Body of pancreas (tissue), 4 donors: ENCODE data around the gene SLC6A9. TPM values are rescaled to one million over a fixed set of nuclear protein-coding genes. Genes with fewer than 3 reads are reported as not detected.
A peak's percentile ranks its signal among the peaks of the same experiment; 100 is the strongest.

ENCODE experiments used
- ATAC-seq: fragments of 150-250 bp; one replicate; pipeline ENCODE4 v1.9.1; 2016
- DNase-seq, 4 donors: peaks; one replicate each; pipeline ENCODE4 v3.0.0-alpha.2; 2019
- H3K27ac ChIP-seq, 4 donors: fragments of 200-600 bp; sonication (generic); 1 replicate in 3 of 4; 2 replicates in 1 of 4; pipeline versions ENCODE4 v1.5.1 to v1.6.1; 2016 to 2019; ENCODE audit warnings: mild to moderate bottlenecking in 1 of 4, mixed read lengths in 1 of 4, moderate library complexity in 1 of 4
- H3K27me3 ChIP-seq, 2 donors: fragments of 200-600 bp; sonication (generic); one replicate each; pipeline ENCODE4 v1.6.0; 2016; ENCODE audit warnings: mild to moderate bottlenecking in 1 of 2
- H3K36me3 ChIP-seq, 2 donors: fragments of 200-600 bp; sonication (generic); replicated peaks in 1 of 2; 2 replicates each; pipeline ENCODE4 v1.5.1; 2016; ENCODE audit warnings: low read depth in 2 of 2; ENCODE audit not compliant: insufficient read depth in 1 of 2
- H3K4me1 ChIP-seq: fragments of 200-600 bp; sonication (generic); one replicate; pipeline ENCODE4 v1.6.0; 2016
- H3K4me3 ChIP-seq, 2 donors: fragments of 200-600 bp; sonication (generic); 1 replicate in 1 of 2; 2 replicates in 1 of 2; pipeline ENCODE4 v1.5.1; 2016 to 2019
- H3K9me3 ChIP-seq, 3 donors: fragments of 200-600 bp; sonication (generic); 1 replicate in 2 of 3; 2 replicates in 1 of 3; pipeline ENCODE4 v1.5.1; 2016
- POLR2A ChIP-seq, 3 donors: fragments of 450-650 bp; IDR thresholded peaks; one replicate each; pipeline ENCODE4 v1.6.1; 2016; ENCODE audit warnings: antibody characterized with exemption in 3 of 3, mild to moderate bottlenecking in 2 of 3
- WGBS, 2 donors: methylation state at CpG; one replicate each; pipeline ENCODE4 v1.1.5; 2017; 5-methylcytosine and 5-hydroxymethylcytosine counted together
- intact Hi-C: fragments of 100-400 bp; cut with DNase I; formaldehyde crosslinking; loops from one replicate; pipeline ENCODE4 v1.15.1; 2023
- total RNA-seq, 2 donors: library from RNA; depleted of rRNA; stranded (reverse); fragments of >200 nt; gene quantifications; one replicate each; pipeline ENCODE4 v1.1.0, GENCODE V29; 2016
- TF ChIP-seq, protein P1 (sequence below), 7 experiments: fragments of 450-650 bp in 4 of 7; fragments of 200-600 bp in 3 of 7; sonication (generic) in 3 of 7; IDR thresholded peaks; one replicate each; pipeline ENCODE4 v1.5.1; 2016 to 2019; ENCODE audit warnings: antibody characterized with exemption in 7 of 7

The SLC6A9 gene
- total RNA-seq, 2 donors from 2014 or later = 2.3 to 4.6 TPM

DNA sequence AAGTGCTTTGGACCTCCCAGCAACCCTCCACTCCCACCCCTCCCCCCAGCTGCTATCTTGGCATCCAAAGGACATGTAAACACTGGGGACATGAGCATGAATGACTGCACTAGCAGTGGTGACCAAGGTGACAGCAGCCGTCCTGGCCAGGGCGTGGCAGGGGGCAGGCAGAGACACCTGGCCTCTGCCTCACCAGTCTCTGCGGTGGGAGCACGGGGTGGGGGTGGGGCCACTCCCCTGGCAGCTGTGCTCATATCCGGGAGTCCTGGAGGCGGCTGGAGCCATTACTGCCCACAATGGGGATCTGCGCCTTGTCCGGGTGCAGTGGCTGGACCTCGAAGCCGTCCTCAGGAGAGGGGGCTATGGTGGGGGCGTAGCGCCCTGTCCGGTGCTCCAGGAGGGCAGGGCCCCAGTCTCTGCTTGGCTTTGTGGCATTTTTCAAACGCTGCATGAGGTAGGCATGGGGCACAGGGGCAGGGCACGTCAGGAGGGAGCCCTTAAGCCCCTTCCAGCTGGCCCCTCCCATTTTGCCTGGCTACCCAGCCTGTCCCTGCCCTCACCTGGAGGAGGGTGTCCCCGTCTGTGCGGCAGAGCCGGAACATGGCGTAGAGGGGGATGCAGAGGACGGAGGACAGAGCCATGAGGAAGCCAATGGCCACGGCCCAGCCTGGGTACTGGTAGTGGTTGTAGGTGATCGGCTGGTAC, 33.8 kb downstream of the SLC6A9 start:
- ATAC-seq (peak; percentile 12), DNase-seq (peak in 3 of 4 donors; percentile 31 to 45 (median 35))
- Histone ChIP-seq H3K9me3 (no peaks in the 10 kb centered on the region), H3K27me3 (no peaks in the 10 kb centered on the region), H3K36me3 (no peaks in the 10 kb centered on the region), H3K4me1 (peaks cover 3% of the 10 kb centered on the region), H3K4me3 (no peak overlapping the region), H3K27ac (peak overlapping the region in 2 of 4 donors; percentile 13 to 16)
- 80 to 82% methylated on average over 11 to 13 of the region's 22 CpGs for WGBS, 2 donors
- intact Hi-C loops = no loop called here
- TF ChIP-seq, protein P1, sequence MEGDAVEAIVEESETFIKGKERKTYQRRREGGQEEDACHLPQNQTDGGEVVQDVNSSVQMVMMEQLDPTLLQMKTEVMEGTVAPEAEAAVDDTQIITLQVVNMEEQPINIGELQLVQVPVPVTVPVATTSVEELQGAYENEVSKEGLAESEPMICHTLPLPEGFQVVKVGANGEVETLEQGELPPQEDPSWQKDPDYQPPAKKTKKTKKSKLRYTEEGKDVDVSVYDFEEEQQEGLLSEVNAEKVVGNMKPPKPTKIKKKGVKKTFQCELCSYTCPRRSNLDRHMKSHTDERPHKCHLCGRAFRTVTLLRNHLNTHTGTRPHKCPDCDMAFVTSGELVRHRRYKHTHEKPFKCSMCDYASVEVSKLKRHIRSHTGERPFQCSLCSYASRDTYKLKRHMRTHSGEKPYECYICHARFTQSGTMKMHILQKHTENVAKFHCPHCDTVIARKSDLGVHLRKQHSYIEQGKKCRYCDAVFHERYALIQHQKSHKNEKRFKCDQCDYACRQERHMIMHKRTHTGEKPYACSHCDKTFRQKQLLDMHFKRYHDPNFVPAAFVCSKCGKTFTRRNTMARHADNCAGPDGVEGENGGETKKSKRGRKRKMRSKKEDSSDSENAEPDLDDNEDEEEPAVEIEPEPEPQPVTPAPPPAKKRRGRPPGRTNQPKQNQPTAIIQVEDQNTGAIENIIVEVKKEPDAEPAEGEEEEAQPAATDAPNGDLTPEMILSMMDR (IDR thresholded peaks at IDR 0.05) = no peak
- TF ChIP-seq POLR2A (IDR thresholded peaks at IDR 0.05) = no peak

DNA sequence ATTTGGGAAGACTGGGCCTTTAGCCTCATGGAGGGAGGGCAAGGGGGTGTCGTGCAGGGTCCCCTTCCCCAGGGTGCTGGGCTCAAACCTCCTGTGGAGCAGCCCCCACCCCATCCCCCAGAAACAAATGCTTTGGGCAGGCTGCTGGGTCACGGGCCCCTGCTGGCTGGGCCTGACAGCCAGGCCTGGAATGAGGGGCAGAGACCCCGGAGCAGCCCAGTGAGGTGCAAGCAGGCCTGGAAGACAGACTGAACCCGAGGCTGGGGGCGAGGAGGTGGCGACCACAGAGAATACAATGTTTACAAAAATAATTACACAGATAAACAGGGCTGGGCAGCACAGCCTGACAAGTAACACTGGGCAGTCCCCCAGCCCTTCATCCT, 34.5 kb downstream of the SLC6A9 start:
- TF ChIP-seq POLR2A (IDR thresholded peaks at IDR 0.05) = no peak
- TF ChIP-seq, protein P1 (IDR thresholded peaks at IDR 0.05) = no peak
- Histone ChIP-seq H3K4me3 (no peak overlapping the region), H3K4me1 (peaks cover 8% of the 10 kb centered on the region), H3K36me3 (no peaks in the 10 kb centered on the region), H3K9me3 (no peaks in the 10 kb centered on the region), H3K27me3 (no peaks in the 10 kb centered on the region), H3K27ac (peak overlapping the region in 2 of 4 donors; percentile 13 to 16)
- intact Hi-C loops = no loop called here
- DNase-seq = no peak
- no peak for ATAC-seq
- WGBS, 2 donors = 71 to 93% methylated on average over 6 of the region's 6 CpGs

DNA sequence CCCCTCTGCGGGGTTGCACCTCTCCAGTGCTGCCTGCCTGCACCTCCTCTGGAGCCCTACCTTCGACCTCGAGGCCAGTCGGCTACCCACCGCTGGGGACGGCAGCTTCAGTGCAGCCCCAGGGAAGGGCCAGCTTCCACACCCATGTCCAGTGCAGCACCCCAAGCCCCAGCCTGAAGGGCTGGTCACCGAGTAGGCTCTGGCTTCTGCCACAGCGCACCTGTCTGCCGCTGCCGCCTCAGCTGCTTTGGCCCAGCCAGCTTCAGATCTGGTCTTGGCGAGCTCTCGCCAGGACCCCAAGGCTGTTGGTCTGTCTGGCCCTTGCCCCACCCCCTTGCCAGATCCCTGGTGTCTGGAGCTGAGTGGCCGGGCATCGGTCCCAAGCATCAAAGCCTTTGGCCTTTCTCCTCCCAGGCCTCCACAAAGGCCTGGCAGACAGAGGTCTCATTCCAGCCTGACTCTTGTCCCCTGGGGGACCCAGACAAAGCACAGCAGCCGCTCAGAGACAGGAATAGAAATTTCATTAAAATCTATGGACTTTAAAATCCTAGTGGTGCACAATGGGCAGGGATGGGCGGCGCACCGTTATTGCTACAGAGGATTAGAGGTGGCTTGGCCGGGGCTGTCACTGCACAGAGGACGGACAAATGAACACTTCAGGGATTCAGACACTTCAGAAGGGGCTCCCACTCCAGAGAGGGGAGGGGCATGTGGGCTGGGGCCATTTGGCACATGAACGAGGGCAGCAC, 35.1 kb downstream of the SLC6A9 start:
- Histone ChIP-seq H3K9me3 (no peaks in the 10 kb centered on the region), H3K4me3 (no peak overlapping the region), H3K4me1 (peaks cover 9% of the 10 kb centered on the region), H3K27me3 (no peaks in the 10 kb centered on the region), H3K27ac (no peak overlapping the region), H3K36me3 (no peaks in the 10 kb centered on the region)
- DNase-seq (no peak), ATAC-seq (no peak)
- intact Hi-C loops = no loop called here
- TF ChIP-seq POLR2A (IDR thresholded peaks at IDR 0.05) = no peak
- TF ChIP-seq, protein P1 (IDR thresholded peaks at IDR 0.05) = no peak
- 86 to 93% methylated on average over 7 to 21 of the region's 21 CpGs for WGBS, 2 donors

DNA sequence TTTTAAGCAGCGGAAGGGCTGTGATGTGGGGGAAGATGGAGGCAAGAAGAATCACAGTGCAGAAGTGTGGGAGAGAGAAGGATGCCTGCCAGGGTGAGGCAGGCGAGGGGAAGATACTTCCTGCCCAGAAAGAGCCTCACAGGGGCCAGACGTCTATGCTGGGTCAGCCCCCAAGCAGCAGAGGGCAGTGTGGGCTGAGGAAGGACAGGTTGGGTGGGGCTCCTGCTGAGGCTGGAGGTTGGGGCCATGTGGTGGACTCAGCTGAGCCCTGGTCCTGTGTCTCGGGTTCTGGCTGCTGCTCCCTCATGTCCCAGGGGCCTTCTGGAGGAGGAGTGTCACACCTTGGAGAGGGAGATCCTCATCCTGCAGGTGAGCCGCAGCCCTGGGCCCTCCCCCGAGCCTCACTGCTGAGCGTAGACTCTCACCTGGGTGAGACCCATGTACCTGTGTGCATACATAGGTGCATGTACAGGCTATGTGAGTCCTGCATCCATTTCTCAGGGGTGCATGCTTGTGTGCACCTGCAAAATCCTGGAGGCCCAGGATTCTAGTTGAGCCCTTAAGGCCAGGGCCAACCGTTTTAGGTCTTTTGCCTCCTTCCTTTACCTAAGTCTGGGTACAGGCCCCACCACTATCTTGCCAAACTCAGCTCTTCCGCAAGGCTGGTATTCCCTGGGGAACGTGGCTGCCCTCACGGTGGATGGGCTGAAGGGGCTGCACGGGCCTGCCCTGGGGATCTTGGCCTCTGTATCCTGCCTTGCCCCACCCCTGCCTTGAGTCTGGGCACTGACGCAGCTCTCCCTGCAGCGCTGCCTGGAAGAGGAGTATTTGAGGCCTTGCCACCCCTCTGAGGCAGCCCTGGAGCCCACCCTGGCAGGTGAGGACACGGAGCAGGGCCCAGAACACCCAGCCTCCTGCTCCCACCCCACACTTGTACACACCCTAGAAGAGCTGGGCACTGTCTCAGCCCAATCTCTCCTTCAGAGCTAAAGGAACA, 36.2 kb downstream of the SLC6A9 start:
- TF ChIP-seq, protein P1 (IDR thresholded peaks at IDR 0.05) = no peak
- no peak for TF ChIP-seq POLR2A (IDR thresholded peaks at IDR 0.05)
- ATAC-seq (no peak), DNase-seq (no peak)
- intact Hi-C loops = no loop called here
- no peaks in the 10 kb centered on the region for H3K36me3 ChIP-seq
- peaks cover 19% of the 10 kb centered on the region for H3K4me1 ChIP-seq
- no peaks in the 10 kb centered on the region for H3K9me3 ChIP-seq
- no peak overlapping the region for H3K27ac ChIP-seq
- H3K27me3 ChIP-seq = no peaks in the 10 kb centered on the region
- no peak overlapping the region for H3K4me3 ChIP-seq
- 78 to 80% methylated on average over 10 to 15 of the region's 15 CpGs for WGBS, 2 donors
